EL (cell line): ENCODE data around the gene ENSA.
A peak's percentile ranks its signal among the peaks of the same experiment; 100 is the strongest.
"Not testable (repeated sequence)": the region's sequence is repeated elsewhere in the genome, so short reads cannot be mapped to it uniquely, and the experiment has no call there.

Source experiments
- DNase-seq: peaks from one replicate; pipeline ENCODE4 v3.0.0-alpha.2; 2016

The ENSA gene

GRCh38 chr1:150621497-150622302 lies 7.7 kb downstream of the ENSA start:
- DNase-seq: peak; percentile 48

GRCh38 chr1:150620919-150621318 lies 8.5 kb downstream of the ENSA start:
- no peak for DNase-seq

GRCh38 chr1:150619576-150620509 lies 9.6 kb downstream of the ENSA start:
- peak; percentile 82 for DNase-seq

- DNase-seq: peak; percentile 12
Measured at GRCh38 chr1:150615346-150616201, 13.8 kb downstream of the ENSA start.

- peak; percentile 82 for DNase-seq
Measured at GRCh38 chr1:150613061-150613920, 16.1 kb downstream of the ENSA start.

- DNase-seq: no peak
Measured at GRCh38 chr1:150612014-150612345, 17.4 kb downstream of the ENSA start.

GRCh38 chr1:150610576-150610975 lies 18.8 kb downstream of the ENSA start:
- no peak for DNase-seq

- no peak for DNase-seq
Measured at GRCh38 chr1:150609732-150610131, 19.7 kb downstream of the ENSA start.

- DNase-seq: no peak
Measured at GRCh38 chr1:150606463-150607142, 22.8 kb downstream of the ENSA start.

- DNase-seq: not testable (repeated sequence)
Measured at GRCh38 chr1:150605451-150605731, 24.0 kb downstream of the ENSA start.

GRCh38 chr1:150604226-150604588 lies 25.2 kb downstream of the ENSA start:
- DNase-seq: no peak

GRCh38 chr1:150603711-150604110 lies 25.7 kb downstream of the ENSA start:
- DNase-seq: no peak

- not testable (repeated sequence) for DNase-seq
Measured at GRCh38 chr1:150602372-150602771, 27.0 kb downstream of the ENSA start.

GRCh38 chr1:150601540-150601939 lies 27.9 kb downstream of the ENSA start:
- no peak for DNase-seq

GRCh38 chr1:150598346-150598745 lies 31.1 kb downstream of the ENSA start:
- not testable (repeated sequence) for DNase-seq

- no peak for DNase-seq
Measured at GRCh38 chr1:150596976-150597375, 32.4 kb downstream of the ENSA start.

- DNase-seq: peak; percentile 50
Measured at GRCh38 chr1:150596095-150596892, 33.1 kb downstream of the ENSA start.

- DNase-seq: no peak
Measured at GRCh38 chr1:150582371-150582770, 47.0 kb downstream of the ENSA start.

GRCh38 chr1:150581962-150582361 lies 47.5 kb downstream of the ENSA start:
- not testable (repeated sequence) for DNase-seq

GRCh38 chr1:150581437-150581836 lies 48.0 kb downstream of the ENSA start:
- not testable (repeated sequence) for DNase-seq

GRCh38 chr1:150580966-150581365 lies 48.4 kb downstream of the ENSA start:
- not testable (repeated sequence) for DNase-seq
